T-helper 1 cell treated with Interleukin-12 subunit alpha and Interleukin-12 subunit beta and Interleukin-4 antibody, amounts not matched to agents 30 μg/mL and 1 μg/mL, for 36 hours (primary cell): Measurements from ENCODE around the gene APBA1.

Source experiments
- H3K27ac Mint-ChIP-seq: one replicate; pipeline ENCODE4 v1.8.0; 2021; ENCODE audit warnings: mild to moderate bottlenecking, mixed read lengths
- H3K27me3 Mint-ChIP-seq: one replicate; pipeline ENCODE4 v1.8.0; 2021; ENCODE audit warnings: low read depth, mixed read lengths
- H3K36me3 Mint-ChIP-seq: one replicate; pipeline ENCODE4 v1.8.0; 2021; ENCODE audit warnings: low read depth, mixed read lengths
- H3K4me1 Mint-ChIP-seq: one replicate; pipeline ENCODE4 v1.8.0; 2021; ENCODE audit warnings: low read depth, mixed read lengths
- H3K4me3 Mint-ChIP-seq: one replicate; pipeline ENCODE4 v1.8.0; 2021; ENCODE audit warnings: mild to moderate bottlenecking, moderate library complexity, mixed read lengths
- H3K9me3 Mint-ChIP-seq: one replicate; pipeline ENCODE4 v1.8.0; 2021; ENCODE audit warnings: mixed read lengths

APBA1 gene

DNA sequence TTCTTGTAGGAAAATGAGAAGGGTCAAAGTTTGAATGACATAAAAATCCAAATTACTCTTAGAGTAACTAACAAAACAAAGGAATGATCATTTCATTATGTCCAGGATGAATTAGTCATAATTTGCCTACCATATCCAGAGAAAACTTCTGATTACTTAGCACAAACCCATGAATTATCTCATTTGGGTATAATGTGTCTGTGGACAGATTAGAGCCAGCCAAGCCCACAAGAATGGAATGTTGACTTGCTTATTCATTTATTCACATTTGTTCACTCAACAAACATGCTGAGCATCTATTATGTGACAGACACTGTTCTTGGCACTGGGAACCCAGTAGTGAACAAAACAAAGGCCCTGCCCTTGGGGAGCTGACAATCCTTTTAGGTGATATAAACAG is 87.4 kb downstream of the APBA1 start:
- no peaks in the 10 kb centered on the region for H3K9me3 Mint-ChIP-seq
- H3K27ac Mint-ChIP-seq, result no peak overlapping the region
- H3K4me1 Mint-ChIP-seq, result no peaks in the 10 kb centered on the region
- H3K4me3 Mint-ChIP-seq, result no peak overlapping the region
- no peaks in the 10 kb centered on the region for H3K27me3 Mint-ChIP-seq
- H3K36me3 Mint-ChIP-seq, result no peaks in the 10 kb centered on the region

DNA sequence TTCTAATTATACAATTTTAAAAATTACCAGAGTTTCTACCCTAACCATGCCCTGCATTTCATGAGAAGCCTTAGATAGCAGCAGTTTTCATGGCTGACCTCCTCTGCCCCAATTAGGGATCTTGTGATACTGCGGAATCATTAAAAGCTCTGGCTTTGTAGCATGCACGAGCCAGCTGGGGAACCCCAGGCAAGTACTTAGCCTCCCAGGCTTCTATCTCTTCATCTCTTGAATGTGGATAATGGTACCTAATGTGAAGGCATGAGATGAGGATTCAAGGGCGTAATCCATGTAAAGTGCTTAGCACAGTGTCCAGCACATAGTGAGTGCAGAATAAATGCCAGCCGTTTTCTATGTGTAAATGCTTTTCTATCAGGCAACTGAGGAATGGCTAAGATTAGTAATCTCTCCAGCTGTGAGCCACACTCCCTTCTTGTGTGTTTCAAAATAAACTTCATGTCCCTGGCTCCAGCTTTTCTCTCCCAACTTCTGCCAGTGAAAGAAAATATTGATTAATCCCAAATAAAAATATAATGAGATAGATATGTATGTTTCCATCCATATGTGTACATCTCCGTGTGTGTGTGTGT is 88.4 kb downstream of the APBA1 start:
- no peak overlapping the region for H3K27ac Mint-ChIP-seq
- H3K27me3 Mint-ChIP-seq, result peaks cover 5% of the 10 kb centered on the region
- no peaks in the 10 kb centered on the region for H3K9me3 Mint-ChIP-seq
- no peak overlapping the region for H3K4me3 Mint-ChIP-seq
- H3K36me3 Mint-ChIP-seq, result no peaks in the 10 kb centered on the region
- no peaks in the 10 kb centered on the region for H3K4me1 Mint-ChIP-seq

DNA sequence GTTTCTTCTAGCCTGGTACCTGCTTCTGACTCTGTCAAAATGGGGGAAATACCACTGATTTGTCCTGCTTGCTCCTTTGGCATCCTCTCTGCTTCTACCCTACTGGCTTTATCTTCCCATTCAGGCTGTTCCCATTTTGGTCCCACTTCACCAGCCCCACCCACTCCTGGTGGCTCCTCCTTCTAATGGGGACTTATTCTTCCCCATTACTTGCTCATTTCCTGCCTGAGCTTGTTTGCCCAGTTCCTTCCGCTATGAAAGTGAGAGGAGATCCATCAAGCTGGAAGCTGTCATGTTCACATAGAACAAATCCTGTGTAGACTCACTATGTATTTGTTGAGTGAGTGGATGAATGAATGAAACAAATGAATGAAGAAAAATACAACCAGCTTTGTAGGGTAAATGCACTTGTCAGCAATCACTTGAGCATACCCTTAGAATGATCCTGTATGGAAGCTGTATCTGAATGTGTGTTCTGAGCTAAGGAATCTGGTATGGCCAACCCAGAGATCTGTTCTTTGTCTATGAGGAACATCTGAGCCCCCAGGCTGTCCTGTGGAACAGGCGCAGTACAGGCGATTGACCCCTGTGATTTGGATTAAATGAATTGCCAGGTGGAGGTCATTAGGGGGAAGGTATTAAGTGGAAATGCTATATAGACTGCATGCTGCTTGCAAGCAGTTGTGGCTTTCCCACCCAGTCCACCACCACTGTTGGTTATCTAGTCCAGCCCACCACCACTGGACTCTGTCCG is 89.5 kb downstream of the APBA1 start:
- H3K4me3 Mint-ChIP-seq, result no peak overlapping the region
- H3K4me1 Mint-ChIP-seq, result no peaks in the 10 kb centered on the region
- no peaks in the 10 kb centered on the region for H3K36me3 Mint-ChIP-seq
- H3K9me3 Mint-ChIP-seq, result no peaks in the 10 kb centered on the region
- no peak overlapping the region for H3K27ac Mint-ChIP-seq
- peaks cover 5% of the 10 kb centered on the region for H3K27me3 Mint-ChIP-seq

DNA sequence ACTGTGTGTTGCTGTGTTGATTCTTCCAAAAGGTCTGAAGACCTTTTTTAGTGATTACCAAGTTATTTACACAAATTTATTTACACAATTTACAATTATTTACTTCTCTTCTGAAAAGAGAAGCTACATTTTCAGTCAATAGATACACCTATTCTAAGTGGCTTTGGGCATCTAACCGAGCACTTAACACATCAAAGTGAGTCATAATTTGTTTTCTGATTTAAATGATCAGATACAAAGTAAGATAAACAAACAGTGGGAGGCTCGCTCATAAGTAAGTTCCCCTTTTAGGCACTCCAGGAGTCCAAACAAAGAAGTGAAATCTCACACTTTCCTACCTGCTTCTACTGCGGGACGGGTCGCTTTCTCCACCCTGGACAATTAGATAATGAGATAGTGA is 90.2 kb downstream of the APBA1 start:
- Mint-ChIP-seq H3K27me3 (peaks cover 5% of the 10 kb centered on the region), H3K36me3 (no peaks in the 10 kb centered on the region), H3K4me1 (no peaks in the 10 kb centered on the region), H3K27ac (no peak overlapping the region), H3K9me3 (no peaks in the 10 kb centered on the region), H3K4me3 (no peak overlapping the region)

DNA sequence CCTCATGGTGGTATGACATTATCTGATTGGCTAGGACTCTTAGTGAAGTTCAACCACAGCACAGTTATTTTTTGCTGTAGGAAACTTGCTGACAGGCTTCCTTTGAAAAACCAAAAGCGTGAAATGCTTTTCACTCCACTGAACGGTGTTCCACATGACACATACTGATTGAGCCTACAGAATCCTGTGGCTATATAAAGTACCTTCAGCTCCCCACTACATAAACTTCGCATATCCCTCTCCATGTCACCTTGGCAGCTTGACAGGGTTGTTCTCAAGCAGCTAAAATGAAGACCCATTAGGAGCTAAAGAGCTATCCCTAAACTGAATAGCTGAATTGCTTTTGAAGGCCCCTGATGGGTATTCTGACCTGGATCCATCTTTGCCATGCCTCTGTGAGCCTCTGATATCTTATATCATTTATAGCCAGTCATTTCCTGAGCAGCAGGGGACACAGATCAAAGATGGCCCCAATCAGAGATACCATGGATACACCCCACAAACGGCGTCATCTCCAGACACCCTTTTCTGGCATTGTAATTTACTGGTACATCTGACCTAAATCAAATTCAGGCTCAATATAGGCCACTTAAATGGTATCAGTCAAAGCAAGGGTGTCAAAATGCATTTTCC is 91.5 kb downstream of the APBA1 start:
- Mint-ChIP-seq H3K9me3 (no peaks in the 10 kb centered on the region), H3K27ac (no peak overlapping the region), H3K4me1 (no peaks in the 10 kb centered on the region), H3K36me3 (no peaks in the 10 kb centered on the region), H3K27me3 (peaks cover 5% of the 10 kb centered on the region), H3K4me3 (no peak overlapping the region)

DNA sequence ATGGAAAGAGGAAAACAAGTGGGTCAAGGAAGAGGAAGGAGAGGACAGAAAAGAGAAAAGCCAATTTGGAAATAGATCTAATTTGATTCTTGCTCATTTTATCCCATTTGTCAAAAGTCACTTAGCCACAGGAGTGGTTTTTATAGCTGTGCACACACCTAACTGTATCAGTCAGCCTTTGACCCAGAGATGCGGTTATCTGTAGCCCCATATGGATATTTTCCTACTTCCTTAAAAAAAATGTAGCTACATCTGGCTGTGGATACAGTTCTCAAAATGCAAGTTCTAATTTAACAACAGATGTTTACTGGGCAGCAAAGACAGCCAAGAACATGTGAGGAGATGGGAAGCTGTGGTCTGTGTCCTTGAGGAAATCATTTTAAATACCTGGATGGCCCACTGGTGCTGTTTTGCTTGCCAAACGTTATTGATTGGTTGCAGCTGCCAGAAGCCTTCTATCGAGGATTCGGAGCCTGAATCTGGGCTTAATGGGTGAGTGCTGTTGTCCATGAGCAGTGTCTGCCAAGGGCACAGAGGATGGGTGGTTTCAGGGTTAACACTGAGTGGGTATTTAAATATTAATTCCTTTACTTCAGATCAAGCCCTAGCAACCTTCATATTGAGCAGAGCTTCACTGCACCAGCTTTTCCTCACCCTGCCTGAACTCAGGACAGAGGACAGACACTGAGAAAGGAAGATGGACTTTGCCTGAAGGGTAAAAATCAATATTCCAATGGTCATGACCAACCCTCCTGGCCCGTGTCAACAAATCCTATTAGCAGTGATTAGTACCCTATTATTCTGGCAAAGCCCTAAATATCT is 92.2 kb downstream of the APBA1 start:
- H3K4me3 Mint-ChIP-seq, result no peak overlapping the region
- H3K27ac Mint-ChIP-seq, result no peak overlapping the region
- H3K36me3 Mint-ChIP-seq, result no peaks in the 10 kb centered on the region
- H3K4me1 Mint-ChIP-seq, result no peaks in the 10 kb centered on the region
- peaks cover 5% of the 10 kb centered on the region for H3K27me3 Mint-ChIP-seq
- H3K9me3 Mint-ChIP-seq, result no peaks in the 10 kb centered on the region

DNA sequence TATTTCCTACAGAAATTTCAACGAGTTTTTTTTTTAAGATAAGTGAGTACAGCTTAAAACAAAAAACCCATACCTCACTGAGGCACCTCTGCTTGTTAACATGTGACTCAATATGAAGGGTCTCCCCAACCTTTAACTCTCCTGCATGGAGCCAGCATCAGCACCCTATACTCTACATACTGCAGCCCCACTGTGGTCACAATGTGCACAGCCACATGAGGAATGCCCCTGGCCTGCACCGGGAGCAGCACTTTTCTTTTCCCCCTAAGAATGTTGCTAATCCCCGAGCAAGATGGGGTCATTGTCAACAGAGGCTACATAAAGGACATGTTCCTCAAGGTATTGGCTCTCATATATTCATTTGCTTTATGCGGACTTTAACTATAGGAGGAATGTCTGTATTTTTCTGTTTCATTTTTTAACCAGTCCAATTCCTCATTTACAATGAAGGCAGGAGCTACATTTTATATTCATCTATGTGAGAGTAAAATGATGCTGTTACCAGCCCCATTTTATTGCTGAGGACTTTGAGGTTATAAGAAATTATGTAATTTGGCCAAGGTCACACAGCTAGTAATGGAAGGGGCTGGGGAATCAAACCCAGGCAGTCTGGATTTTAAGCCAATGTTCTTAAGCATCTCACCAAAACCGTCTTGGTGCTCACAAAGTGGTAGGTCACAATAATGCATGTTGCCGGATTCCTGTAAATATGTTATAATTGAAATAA is 93.0 kb downstream of the APBA1 start:
- Mint-ChIP-seq H3K4me3 (no peak overlapping the region), H3K9me3 (no peaks in the 10 kb centered on the region), H3K4me1 (no peaks in the 10 kb centered on the region), H3K27ac (no peak overlapping the region), H3K27me3 (peaks cover 5% of the 10 kb centered on the region), H3K36me3 (no peaks in the 10 kb centered on the region)

DNA sequence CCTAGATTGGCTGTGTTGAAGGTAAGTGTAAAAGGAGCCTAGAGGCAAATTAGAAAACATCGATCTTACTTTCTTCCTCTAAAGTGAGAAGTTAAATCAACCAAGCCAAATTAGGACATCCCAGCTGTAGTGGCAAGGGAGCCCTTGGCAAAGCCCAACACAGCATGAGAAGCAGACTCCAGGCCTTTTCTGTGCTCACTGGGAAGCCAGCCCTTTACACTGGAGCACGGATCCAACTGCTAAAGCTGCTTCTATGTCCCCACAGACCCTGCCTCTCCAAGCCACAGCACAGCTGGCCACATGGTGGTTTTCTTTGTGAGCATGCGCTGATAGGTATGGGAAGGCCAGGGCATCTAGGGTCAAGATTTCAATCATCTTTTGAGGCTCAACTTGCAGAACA is 94.1 kb downstream of the APBA1 start:
- H3K4me1 Mint-ChIP-seq, result no peaks in the 10 kb centered on the region
- no peaks in the 10 kb centered on the region for H3K9me3 Mint-ChIP-seq
- no peak overlapping the region for H3K27ac Mint-ChIP-seq
- H3K4me3 Mint-ChIP-seq, result no peak overlapping the region
- peaks cover 5% of the 10 kb centered on the region for H3K27me3 Mint-ChIP-seq
- H3K36me3 Mint-ChIP-seq, result no peaks in the 10 kb centered on the region

DNA sequence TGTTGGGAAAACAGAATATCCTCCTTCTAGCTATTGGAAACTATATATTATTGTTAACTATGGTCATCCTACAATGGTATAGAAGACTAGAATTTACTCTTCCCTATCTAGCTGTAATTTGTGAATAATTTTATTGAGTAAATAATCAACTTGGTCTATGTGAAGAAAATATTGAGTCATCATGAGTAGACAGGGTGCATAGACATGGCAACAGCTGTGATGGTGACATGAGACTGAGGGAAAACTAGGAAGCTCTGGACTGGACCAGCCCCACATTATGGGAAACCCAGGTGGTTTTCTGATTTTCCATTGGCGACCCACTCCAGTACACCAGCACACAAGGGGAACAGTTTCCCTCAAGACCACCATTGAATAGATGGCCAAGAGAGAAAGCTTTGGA is 95.0 kb downstream of the APBA1 start:
- no peak overlapping the region for H3K27ac Mint-ChIP-seq
- no peak overlapping the region for H3K4me3 Mint-ChIP-seq
- no peaks in the 10 kb centered on the region for H3K9me3 Mint-ChIP-seq
- H3K27me3 Mint-ChIP-seq, result peaks cover 12% of the 10 kb centered on the region
- H3K36me3 Mint-ChIP-seq, result no peaks in the 10 kb centered on the region
- H3K4me1 Mint-ChIP-seq, result no peaks in the 10 kb centered on the region

DNA sequence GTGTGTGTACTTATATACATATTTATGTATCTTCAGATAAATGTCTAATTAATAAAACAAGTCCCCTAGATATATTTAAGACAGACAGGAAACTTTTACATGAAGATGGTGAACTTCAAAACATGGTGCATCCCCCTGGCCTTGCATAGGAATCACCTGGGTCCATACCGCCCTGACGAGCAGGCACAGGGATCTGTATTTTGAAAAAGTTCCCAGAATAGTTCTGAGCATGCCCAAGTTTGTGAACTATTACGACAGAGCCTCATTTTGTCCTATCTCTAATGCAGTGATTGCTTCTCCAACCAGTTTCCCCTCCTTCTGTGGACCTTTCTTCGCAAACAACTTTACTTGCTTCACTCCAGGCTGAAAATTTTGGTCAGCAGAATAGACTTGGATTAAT is 98.1 kb downstream of the APBA1 start:
- Mint-ChIP-seq H3K4me1 (no peaks in the 10 kb centered on the region), H3K27me3 (peaks cover 15% of the 10 kb centered on the region), H3K36me3 (no peaks in the 10 kb centered on the region), H3K27ac (no peak overlapping the region), H3K4me3 (no peak overlapping the region), H3K9me3 (no peaks in the 10 kb centered on the region)

DNA sequence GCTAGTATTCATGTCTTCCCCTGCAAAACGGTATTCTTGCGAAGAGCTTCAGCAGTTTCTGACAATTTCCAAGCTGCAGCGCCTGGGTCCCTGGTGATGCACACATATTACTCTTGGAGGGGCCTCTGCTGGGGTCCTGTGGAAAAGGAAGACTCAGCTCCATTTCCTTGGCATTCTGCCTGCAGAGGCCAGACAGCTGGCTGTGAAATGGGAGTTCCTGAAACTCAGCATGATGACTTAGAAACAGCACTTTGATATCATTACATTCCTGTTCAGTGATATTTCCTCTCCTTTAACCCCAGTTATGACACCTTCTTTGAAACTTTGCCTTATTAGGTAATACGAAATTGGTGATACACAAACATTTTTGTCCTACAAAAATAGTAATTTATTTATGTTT is 98.5 kb downstream of the APBA1 start:
- Mint-ChIP-seq H3K4me3 (no peak overlapping the region), H3K36me3 (no peaks in the 10 kb centered on the region)

DNA sequence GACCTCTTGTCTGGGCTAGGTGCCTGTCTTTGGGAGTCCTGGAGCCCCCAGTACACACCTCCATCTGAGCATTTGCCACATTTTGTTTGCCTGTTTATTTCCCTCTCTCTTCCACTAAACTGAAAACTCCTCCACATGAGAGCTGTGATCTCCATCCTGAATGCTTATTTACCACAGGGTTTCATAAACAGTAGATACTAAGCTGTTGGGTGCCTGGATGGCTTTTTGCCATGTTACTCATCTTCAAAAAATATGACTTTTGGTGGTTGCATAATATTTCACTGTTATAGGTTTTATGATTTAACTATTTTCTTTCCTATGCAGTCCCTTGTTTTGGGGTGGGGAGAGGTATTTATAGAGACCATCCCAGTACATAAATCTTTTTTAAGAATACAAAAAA is 99.6 kb downstream of the APBA1 start:
- Mint-ChIP-seq H3K4me3 (no peak overlapping the region), H3K4me1 (no peaks in the 10 kb centered on the region), H3K27ac (no peak overlapping the region), H3K36me3 (no peaks in the 10 kb centered on the region), H3K27me3 (peaks cover 15% of the 10 kb centered on the region), H3K9me3 (no peaks in the 10 kb centered on the region)

More for the DNA sequence above, 98.5 kb downstream of the APBA1 start:
- Mint-ChIP-seq H3K9me3 (no peaks in the 10 kb centered on the region), H3K4me1 (no peaks in the 10 kb centered on the region), H3K27ac (no peak overlapping the region), H3K27me3 (peaks cover 15% of the 10 kb centered on the region)

DNA sequence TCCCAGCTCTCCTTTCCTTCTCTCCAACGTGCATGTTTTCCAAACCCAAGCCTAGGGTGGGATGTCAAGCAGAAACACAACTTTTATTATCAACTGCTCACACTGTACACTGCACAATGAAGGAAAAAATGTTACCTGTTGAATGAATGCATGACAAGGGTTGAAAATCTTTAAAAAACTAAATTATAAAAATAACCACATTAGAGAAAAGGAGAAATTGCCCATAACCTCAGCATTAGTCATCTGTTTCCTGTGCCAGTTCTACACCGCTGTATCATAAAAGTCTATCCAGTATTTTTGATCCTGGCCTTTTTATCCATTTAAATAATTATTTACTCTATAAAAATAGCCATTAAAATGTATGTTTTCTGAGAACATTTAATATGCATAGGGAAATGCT is 101.1 kb downstream of the APBA1 start:
- H3K4me3 Mint-ChIP-seq, result no peak overlapping the region
- no peak overlapping the region for H3K27ac Mint-ChIP-seq
- H3K9me3 Mint-ChIP-seq, result no peaks in the 10 kb centered on the region
- H3K4me1 Mint-ChIP-seq, result no peaks in the 10 kb centered on the region
- no peaks in the 10 kb centered on the region for H3K36me3 Mint-ChIP-seq
- peaks cover 15% of the 10 kb centered on the region for H3K27me3 Mint-ChIP-seq

DNA sequence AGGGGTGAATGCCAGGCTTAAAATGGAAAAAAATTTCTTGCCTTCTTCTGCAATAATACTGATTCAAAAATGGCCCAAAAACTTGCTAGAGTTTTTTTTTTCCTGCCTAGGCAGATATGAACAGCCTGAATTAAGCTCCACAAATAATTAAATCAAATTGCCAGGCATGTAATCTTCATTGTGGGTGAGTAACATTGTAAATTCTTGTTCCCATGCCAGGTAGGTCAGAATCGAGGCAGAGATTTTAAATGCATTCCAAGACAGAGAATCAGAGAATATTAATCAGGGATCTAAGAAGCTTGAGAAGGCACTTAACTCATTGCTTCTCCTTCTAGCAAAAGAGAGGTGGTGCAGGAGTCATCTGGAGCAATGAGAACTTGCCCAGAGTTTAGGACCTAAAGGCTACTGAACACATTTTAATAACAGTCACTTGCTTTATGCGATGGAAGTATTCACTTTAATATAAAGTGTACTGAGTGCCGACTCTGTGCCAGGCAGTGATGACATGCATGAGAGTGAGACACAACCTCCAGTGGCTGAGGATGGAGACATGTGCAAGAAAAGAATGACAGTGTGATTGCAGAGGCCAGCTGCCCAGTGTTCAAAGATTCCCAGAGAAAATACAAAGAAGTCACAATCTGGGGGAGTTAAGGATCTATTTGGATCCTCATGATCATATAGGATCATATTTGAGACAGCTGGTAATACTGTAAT is 102.3 kb downstream of the APBA1 start:
- Mint-ChIP-seq H3K36me3 (no peaks in the 10 kb centered on the region), H3K27me3 (peaks cover 15% of the 10 kb centered on the region), H3K9me3 (no peaks in the 10 kb centered on the region)

More for the DNA sequence above, 102.3 kb downstream of the APBA1 start:
- Mint-ChIP-seq H3K4me3 (no peak overlapping the region), H3K4me1 (no peaks in the 10 kb centered on the region), H3K27ac (no peak overlapping the region)
